ENCODE measurements around the gene PCYT1B.

Gene PCYT1B

DNA sequence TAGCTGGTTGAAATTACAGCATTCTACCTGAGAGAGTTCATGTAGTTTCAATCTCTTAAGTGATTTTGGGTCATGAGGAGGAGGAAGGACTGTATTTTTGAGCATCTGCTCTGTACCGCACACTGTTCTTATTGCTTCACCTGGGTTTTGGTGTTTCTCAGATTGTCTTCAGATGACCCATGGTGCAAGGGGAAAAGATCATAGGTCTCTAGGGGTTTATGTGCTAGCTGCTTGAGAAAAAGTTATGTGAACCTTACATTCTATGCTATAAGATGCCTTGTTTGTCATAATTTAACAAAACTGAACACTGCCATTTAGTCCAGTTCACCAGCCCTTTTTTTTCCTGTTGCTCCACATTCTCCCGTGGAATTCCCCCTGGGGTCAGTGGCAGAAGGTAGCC, 121.7 kb downstream of the PCYT1B start:
- no peak for DNase-seq (ENCODE audit: low spot score)

- no peak for DNase-seq (ENCODE audit: low spot score)
Observed at GRCh38 chrX:24520472-24520871, 126.7 kb downstream of the PCYT1B start.

- DNase-seq (ENCODE audit: low spot score), result no peak
Observed at GRCh38 chrX:24515447-24515846, 131.7 kb downstream of the PCYT1B start.

GRCh38 chrX:24513416-24513815, 133.7 kb downstream of the PCYT1B start:
- no peak for DNase-seq (ENCODE audit: low spot score)

GRCh38 chrX:24508375-24508774, 138.8 kb downstream of the PCYT1B start:
- no peak for DNase-seq (ENCODE audit: low spot score)
